Spleen (tissue), 7 donors: ENCODE measurements around the gene CGB5.
A peak's percentile ranks its signal among the peaks of the same experiment; 100 is the strongest.
"Not testable (repeated sequence)": the region's sequence is repeated elsewhere in the genome, so short reads cannot be mapped to it uniquely, and the experiment has no call there.

ENCODE experiments used
- POLR2AphosphoS5 ChIP-seq, 3 donors: sonication (generic); formaldehyde crosslinking; IDR thresholded peaks; one replicate each; pipeline ENCODE4 v1.5.1; 2017; ENCODE audit warnings: antibody characterized with exemption in 3 of 3
- TF ChIP-seq, protein P1 (sequence below), 11 experiments: fragments of 200-600 bp in 7 of 11; fragments of 450-650 bp in 4 of 11; sonication (generic) in 4 of 11; IDR thresholded peaks in 8 of 11; conservative IDR thresholded peaks in 3 of 11; 1 replicate in 7 of 11; 2 replicates in 4 of 11; pipeline versions ENCODE4 v1.4.0 to v1.8.0; 2016 to 2021; ENCODE audit warnings: antibody characterized with exemption in 11 of 11, inconsistent platforms in 4 of 11, mild to moderate bottlenecking in 1 of 11
- donor health status: DM: no; HTN: no; CAD: no; lungs with moderate emphysema.
- donor health status: DM: no; HTN: no; CAD: no.
- donor health status: DM: no; HTN: no; CAD: no.

- TF ChIP-seq, protein P1, sequence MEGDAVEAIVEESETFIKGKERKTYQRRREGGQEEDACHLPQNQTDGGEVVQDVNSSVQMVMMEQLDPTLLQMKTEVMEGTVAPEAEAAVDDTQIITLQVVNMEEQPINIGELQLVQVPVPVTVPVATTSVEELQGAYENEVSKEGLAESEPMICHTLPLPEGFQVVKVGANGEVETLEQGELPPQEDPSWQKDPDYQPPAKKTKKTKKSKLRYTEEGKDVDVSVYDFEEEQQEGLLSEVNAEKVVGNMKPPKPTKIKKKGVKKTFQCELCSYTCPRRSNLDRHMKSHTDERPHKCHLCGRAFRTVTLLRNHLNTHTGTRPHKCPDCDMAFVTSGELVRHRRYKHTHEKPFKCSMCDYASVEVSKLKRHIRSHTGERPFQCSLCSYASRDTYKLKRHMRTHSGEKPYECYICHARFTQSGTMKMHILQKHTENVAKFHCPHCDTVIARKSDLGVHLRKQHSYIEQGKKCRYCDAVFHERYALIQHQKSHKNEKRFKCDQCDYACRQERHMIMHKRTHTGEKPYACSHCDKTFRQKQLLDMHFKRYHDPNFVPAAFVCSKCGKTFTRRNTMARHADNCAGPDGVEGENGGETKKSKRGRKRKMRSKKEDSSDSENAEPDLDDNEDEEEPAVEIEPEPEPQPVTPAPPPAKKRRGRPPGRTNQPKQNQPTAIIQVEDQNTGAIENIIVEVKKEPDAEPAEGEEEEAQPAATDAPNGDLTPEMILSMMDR (IDR thresholded peaks at IDR 0.05 in 8 of 11, conservative IDR thresholded peaks at IDR 0.05 in 3 of 11), result peak; percentile 43 to 75 (median 63)
- TF ChIP-seq POLR2AphosphoS5 (IDR thresholded peaks at IDR 0.05), result not testable (repeated sequence)
These were observed 31.2 kb downstream of the CGB5 start for GRCh38 chr19:49074869-49075268.
